ENCODE measurements around the gene CALML5.

DNA sequence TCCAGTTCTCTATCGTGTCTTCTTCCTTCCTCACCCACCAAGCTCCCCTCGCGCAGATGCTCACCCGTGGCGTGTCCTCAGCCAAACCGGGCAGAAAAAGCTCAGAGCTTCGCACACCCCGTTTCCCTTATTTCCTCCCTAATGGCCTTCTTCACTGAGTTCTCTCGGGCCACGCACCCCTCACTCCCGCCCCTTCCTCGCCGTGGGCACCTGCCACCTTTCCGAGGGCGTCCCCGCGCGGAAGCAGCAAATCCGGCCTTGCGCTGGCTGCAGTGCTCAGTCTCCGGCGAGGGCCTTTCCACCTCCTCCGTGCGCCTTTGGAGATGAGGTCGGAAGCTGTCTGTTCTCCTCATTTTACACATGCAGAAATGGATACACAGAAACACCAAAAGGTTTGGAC is 13.0 kb upstream of the CALML5 start:
- TF ChIP-seq, protein P1, sequence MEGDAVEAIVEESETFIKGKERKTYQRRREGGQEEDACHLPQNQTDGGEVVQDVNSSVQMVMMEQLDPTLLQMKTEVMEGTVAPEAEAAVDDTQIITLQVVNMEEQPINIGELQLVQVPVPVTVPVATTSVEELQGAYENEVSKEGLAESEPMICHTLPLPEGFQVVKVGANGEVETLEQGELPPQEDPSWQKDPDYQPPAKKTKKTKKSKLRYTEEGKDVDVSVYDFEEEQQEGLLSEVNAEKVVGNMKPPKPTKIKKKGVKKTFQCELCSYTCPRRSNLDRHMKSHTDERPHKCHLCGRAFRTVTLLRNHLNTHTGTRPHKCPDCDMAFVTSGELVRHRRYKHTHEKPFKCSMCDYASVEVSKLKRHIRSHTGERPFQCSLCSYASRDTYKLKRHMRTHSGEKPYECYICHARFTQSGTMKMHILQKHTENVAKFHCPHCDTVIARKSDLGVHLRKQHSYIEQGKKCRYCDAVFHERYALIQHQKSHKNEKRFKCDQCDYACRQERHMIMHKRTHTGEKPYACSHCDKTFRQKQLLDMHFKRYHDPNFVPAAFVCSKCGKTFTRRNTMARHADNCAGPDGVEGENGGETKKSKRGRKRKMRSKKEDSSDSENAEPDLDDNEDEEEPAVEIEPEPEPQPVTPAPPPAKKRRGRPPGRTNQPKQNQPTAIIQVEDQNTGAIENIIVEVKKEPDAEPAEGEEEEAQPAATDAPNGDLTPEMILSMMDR (IDR thresholded peaks at IDR 0.05): no peak
- TF ChIP-seq POLR2A (IDR thresholded peaks at IDR 0.05): no peak

Measured in thyroid gland (tissue), 4 donors.